CD14-positive monocyte (primary cell): ENCODE measurements around the gene ZNF846. TPM values are rescaled to one million over a fixed set of nuclear protein-coding genes. Genes with fewer than 3 reads are reported as not detected.

Experiments used
- DNase-seq, 3 donors: peaks; one replicate each; pipeline ENCODE4 v3.0.0-alpha.2; 2011 to 2022
- H2AFZ ChIP-seq: 2 replicates; pipeline ENCODE4 v1.6.0; 2012; ENCODE audit warnings: mild to moderate bottlenecking, low read depth, low read length, inconsistent platforms; ENCODE audit not compliant: insufficient read depth, poor library complexity, severe bottlenecking
- H3K27ac ChIP-seq, 2 donors: 1 replicate in 1 of 2; 2 replicates in 1 of 2; pipeline ENCODE4 v1.5.1; 2012 to 2013; ENCODE audit warnings: low read length in 2 of 2, control low read depth in 1 of 2, inconsistent platforms in 1 of 2, low read depth in 1 of 2, mild to moderate bottlenecking in 1 of 2
- H3K27me3 ChIP-seq, 2 donors: one replicate each; pipeline versions ENCODE4 v1.6.0 to v1.6.1; 2011 to 2013; ENCODE audit warnings: low read length in 2 of 2; ENCODE audit not compliant: control insufficient read depth in 2 of 2, insufficient read depth in 2 of 2
- H3K36me3 ChIP-seq, 2 donors: replicated peaks in 1 of 2; 1 replicate in 1 of 2; 2 replicates in 1 of 2; pipeline versions ENCODE4 v1.5.1 to v1.6.1; 2012 to 2013; ENCODE audit warnings: low read length in 2 of 2, control low read depth in 1 of 2, inconsistent platforms in 1 of 2, mild to moderate bottlenecking in 1 of 2; ENCODE audit not compliant: insufficient read depth in 2 of 2, control insufficient read depth in 1 of 2
- H3K4me1 ChIP-seq, 2 donors: 1 replicate in 1 of 2; 2 replicates in 1 of 2; pipeline versions ENCODE4 v1.5.1 to v1.6.1; 2012 to 2013; ENCODE audit warnings: low read length in 2 of 2, control low read depth in 1 of 2, inconsistent platforms in 1 of 2, mild to moderate bottlenecking in 1 of 2, moderate library complexity in 1 of 2; ENCODE audit not compliant: insufficient read depth in 2 of 2, control insufficient read depth in 1 of 2
- H3K4me2 ChIP-seq: replicated peaks from 2 replicates; pipeline ENCODE3; 2012; ENCODE audit warnings: low read length, moderate library complexity, mild to moderate bottlenecking; ENCODE audit not compliant: poor library complexity, severe bottlenecking; ENCODE audit errors: extremely low read depth
- H3K4me3 ChIP-seq, 3 experiments: fragments of 200-600 bp in 1 of 3; sonication (generic) in 1 of 3; replicated peaks in 1 of 3; 1 replicate in 2 of 3; 2 replicates in 1 of 3; pipeline ENCODE4 v1.5.1; 2011 to 2013; ENCODE audit warnings: low read length in 3 of 3, mild to moderate bottlenecking in 3 of 3, control low read depth in 2 of 3, low read depth in 2 of 3, inconsistent platforms in 1 of 3, moderate library complexity in 1 of 3
- H3K79me2 ChIP-seq: 2 replicates; pipeline ENCODE4 v1.6.0; 2012; ENCODE audit warnings: mild to moderate bottlenecking, control low read depth, inconsistent platforms, low read length, moderate library complexity; ENCODE audit not compliant: insufficient read depth
- H3K9ac ChIP-seq: 2 replicates; pipeline ENCODE4 v1.6.0; 2017; ENCODE audit warnings: low read length, mild to moderate bottlenecking; ENCODE audit not compliant: insufficient read depth, poor library complexity, severe bottlenecking
- H3K9me3 ChIP-seq, 2 donors: replicated peaks in 1 of 2; 1 replicate in 1 of 2; 2 replicates in 1 of 2; pipeline versions ENCODE4 v1.5.1 to v1.6.1; 2012 to 2013; ENCODE audit warnings: low read length in 2 of 2, control low read depth in 1 of 2; ENCODE audit not compliant: control insufficient read depth in 1 of 2, insufficient read depth in 1 of 2
- H4K20me1 ChIP-seq: 2 replicates; pipeline ENCODE4 v1.6.0; 2012; ENCODE audit warnings: mild to moderate bottlenecking, low read length, control low read depth, moderate library complexity; ENCODE audit not compliant: insufficient read depth
- H3K27ac Mint-ChIP-seq, 7 donors: one replicate each; pipeline ENCODE4 v1.8.0; 2020; ENCODE audit warnings: mild to moderate bottlenecking in 7 of 7, mixed read lengths in 7 of 7, moderate library complexity in 6 of 7, inconsistent platforms in 2 of 7
- H3K27me3 Mint-ChIP-seq, 3 donors: one replicate each; pipeline ENCODE4 v1.8.0; 2021 to 2022; ENCODE audit warnings: low read depth in 3 of 3, mild to moderate bottlenecking in 3 of 3, mixed read lengths in 3 of 3, moderate library complexity in 3 of 3, inconsistent platforms in 1 of 3
- H3K36me3 Mint-ChIP-seq, 2 donors: one replicate each; pipeline ENCODE4 v1.8.0; 2020; ENCODE audit warnings: mixed read lengths in 2 of 2, inconsistent platforms in 1 of 2, mild to moderate bottlenecking in 1 of 2
- H3K4me1 Mint-ChIP-seq: one replicate; pipeline ENCODE4 v1.8.0; 2020; ENCODE audit warnings: mild to moderate bottlenecking, mixed read lengths
- H3K4me3 Mint-ChIP-seq, 2 donors: one replicate each; pipeline ENCODE4 v1.8.0; 2020; ENCODE audit warnings: mild to moderate bottlenecking in 2 of 2, mixed read lengths in 2 of 2, moderate library complexity in 1 of 2
- H3K9me3 Mint-ChIP-seq, 7 donors: one replicate each; pipeline ENCODE4 v1.8.0; 2020 to 2022; ENCODE audit warnings: mixed read lengths in 7 of 7, mild to moderate bottlenecking in 6 of 7, moderate library complexity in 6 of 7, inconsistent platforms in 2 of 7
- CTCF ChIP-seq: fragments of 200-600 bp; IDR thresholded peaks from one replicate; pipeline ENCODE4 v1.8.0; 2022; ENCODE audit warnings: antibody characterized with exemption, mild to moderate bottlenecking
- WGBS: methylation state at CpG from one replicate; pipeline ENCODE4 v1.1.5; 2013; ENCODE audit warnings: missing lambda C conversion rate; ENCODE audit not compliant: insufficient coverage; 5-methylcytosine and 5-hydroxymethylcytosine counted together
- intact Hi-C, 2 donors: fragments of 100-400 bp; cut with micrococcal nuclease; formaldehyde crosslinking; loops; one replicate each; pipeline versions ENCODE4 v1.15.0 to v1.15.1; 2023
- polyA minus RNA-seq: library from RNA; depleted of rRNA, polyadenylated mRNA; stranded (reverse); fragments of >200 nt; gene quantifications from 2 replicates; pipeline ENCODE4 v1.2.3, GENCODE V29; 2012
- polyA plus RNA-seq, 3 donors: library from polyadenylated mRNA; depleted of rRNA in 1 of 3; unstranded in 2 of 3; stranded (reverse) in 1 of 3; fragments of 300-500 nt in 2 of 3; fragments of >200 nt in 1 of 3; fragmentation: Illumina TruSeq in 2 of 3; gene quantifications; 1 replicate in 2 of 3; 2 replicates in 1 of 3; pipeline ENCODE4 v1.2.3, GENCODE V29; 2012 to 2021
- total RNA-seq, 12 experiments: library from RNA in 1 of 12; stranded (reverse) in 1 of 12; fragments of 120-200 nt in 1 of 12; gene quantifications; one replicate each; pipeline ENCODE4 v1.2.4 and lab custom pipeline; 2013 to 2026; ENCODE audit warnings: mixed read lengths in 6 of 12, inconsistent platforms in 1 of 12

The ZNF846 gene
- total RNA-seq (2013) = 9.7 TPM
- polyA plus RNA-seq (1 to 10 TPM; 2.5 to 6.9 (median 6.5) TPM), polyA minus RNA-seq (3.1 and 3.7 TPM in 2 replicates), total RNA-seq (lab: John Stamatoyannopoulos, UW) (0.81 to 7.2 (median 4.4) reads per million in 11 experiments)

DNA sequence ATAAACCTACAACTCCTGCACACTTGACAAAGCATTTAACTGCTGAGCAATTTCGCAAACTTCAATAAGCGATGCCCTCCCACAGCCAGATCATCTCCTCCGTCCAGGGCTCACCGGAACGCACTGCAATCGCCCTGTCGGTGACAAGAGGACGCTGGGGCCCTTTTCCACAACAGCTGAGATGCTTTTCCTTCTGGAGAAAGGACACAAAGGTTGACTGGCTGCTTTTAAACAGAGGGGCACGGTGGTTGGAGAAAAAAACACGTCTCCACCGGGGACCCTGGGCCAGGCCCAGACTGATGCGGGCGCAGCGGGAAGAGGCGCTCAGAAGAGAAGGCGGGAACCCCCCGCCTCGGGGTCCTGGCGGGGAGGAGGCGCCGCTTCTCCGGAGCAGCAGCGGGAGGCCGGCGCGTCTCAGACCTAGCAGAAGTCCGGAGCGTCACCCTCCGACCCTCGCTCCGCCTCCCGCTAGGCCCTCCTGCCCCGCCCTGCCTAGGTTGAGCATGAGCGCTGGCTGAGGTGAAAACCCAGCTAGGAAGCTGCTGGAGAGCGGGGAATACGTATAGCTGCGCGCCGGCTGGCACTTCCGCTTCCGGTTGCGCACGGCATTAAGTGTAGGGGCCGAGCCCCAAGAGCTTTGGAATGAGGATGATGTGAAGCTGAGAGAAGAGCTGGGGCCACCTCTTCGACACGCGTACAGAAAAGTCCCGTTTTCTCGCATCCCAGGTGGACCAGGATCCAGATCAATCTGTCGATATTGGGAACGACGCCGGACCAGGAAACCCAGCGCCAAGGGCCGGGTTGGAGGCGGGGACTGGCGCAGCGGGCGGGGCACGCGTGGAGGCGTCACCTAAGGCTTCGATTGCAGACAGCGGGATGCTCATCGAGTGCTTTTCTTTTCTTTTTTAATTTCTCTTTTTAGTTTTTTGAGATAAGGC, at the start of gene ZNF846:
Gene ZNF846, minus strand, starts transcription at position 564 of the 938 bp plus-strand sequence. CDS start 3,788 bp downstream, outside the sequence.
- peaks cover 0 to 14% of the 10 kb centered on the region in 2 donors for H3K36me3 ChIP-seq
- intact Hi-C loops = loop anchor here in 1 of 2 donors (1.0 to 5.0 kb wide), 3 partner anchors 22 to 147 kb away; partner anchors contain the start of gene ZNF561
- Mint-ChIP-seq H3K27me3 (peaks cover 0 to 3% (median 0%) of the 10 kb centered on the region in 3 donors), H3K36me3 (peaks cover 15 to 16% of the 10 kb centered on the region in 2 donors), H3K27ac (peak within 1 kb of the TSS; percentile 97 to 99 (median 99)), H3K4me1 (peaks cover 8% of the 10 kb centered on the region), H3K9me3 (peaks cover 7 to 25% (median 18%) of the 10 kb centered on the region in 7 donors), H3K4me3 (peak within 1 kb of the TSS; percentile 90 to 97)
- under 1% methylated on average over 65 of the region's 65 CpGs for WGBS
- no peaks in the 10 kb centered on the region for H4K20me1 ChIP-seq
- H3K27ac ChIP-seq = peak within 1 kb of the TSS; percentile 87 to 99
- no peak for TF ChIP-seq CTCF
- peaks cover 15 to 16% of the 10 kb centered on the region in 2 donors for H3K4me1 ChIP-seq
- peak within 1 kb of the TSS; percentile 83 for H3K4me2 ChIP-seq
- peaks cover 19% of the 10 kb centered on the region for H3K79me2 ChIP-seq
- peak; percentile 93 to 95 (median 94) for DNase-seq
- peaks cover 14% of the 10 kb centered on the region in 2 donors for H3K9me3 ChIP-seq
- peak within 1 kb of the TSS; percentile 47 to 94 (median 70) for H3K4me3 ChIP-seq
- H3K27me3 ChIP-seq = no peaks in the 10 kb centered on the region
- H2AFZ ChIP-seq = peak within 1 kb of the TSS; percentile 97
- peak within 1 kb of the TSS; percentile 85 for H3K9ac ChIP-seq

DNA sequence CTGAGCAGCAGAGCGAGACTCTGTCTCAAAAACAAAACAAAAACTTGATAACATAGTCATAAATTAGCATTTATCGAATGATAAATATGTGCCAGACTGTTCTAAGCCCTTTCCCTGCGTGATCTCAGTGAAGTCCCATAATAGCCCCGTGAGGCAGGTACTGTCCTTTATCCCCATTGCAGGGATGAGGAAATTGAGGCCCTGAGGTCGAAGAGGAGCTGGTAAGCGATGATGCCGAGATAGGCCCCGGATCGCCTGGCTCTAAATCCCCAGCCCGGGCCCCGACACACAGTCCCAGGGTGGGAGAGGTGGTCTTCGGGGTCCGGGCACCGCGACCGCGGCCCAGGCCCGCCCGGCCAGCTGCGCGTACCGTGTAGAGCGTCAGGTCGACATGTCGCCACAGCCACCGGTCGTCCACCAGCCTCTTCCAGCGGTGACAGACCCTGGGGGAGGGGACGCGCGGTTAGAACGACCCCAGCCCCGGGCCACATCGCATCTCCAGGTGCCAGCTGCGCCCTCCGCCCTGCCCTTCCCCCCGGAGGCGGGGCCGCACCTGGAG, 49.7 kb upstream of the ZNF846 start:
- no peaks in the 10 kb centered on the region for H4K20me1 ChIP-seq
- peak overlapping the region; percentile 84 for H2AFZ ChIP-seq
- H3K9ac ChIP-seq = peak overlapping the region; percentile 92
- peaks cover 20% of the 10 kb centered on the region for H3K4me1 Mint-ChIP-seq
- peaks cover 42% of the 10 kb centered on the region for H3K79me2 ChIP-seq
- H3K27ac Mint-ChIP-seq = peak overlapping the region; percentile 96 to 98 (median 97)
- H3K4me3 ChIP-seq = peak overlapping the region; percentile 82 to 99 (median 92)
- peaks cover 5 to 26% of the 10 kb centered on the region in 2 donors for H3K36me3 ChIP-seq
- H3K9me3 ChIP-seq = peaks cover 0 to 11% of the 10 kb centered on the region in 2 donors
- under 1% methylated on average over 37 of the region's 39 CpGs for WGBS
- peaks cover 21 to 39% of the 10 kb centered on the region in 2 donors for H3K36me3 Mint-ChIP-seq
- H3K9me3 Mint-ChIP-seq = peaks cover 8 to 20% (median 12%) of the 10 kb centered on the region in 7 donors
- DNase-seq = no peak
- H3K4me3 Mint-ChIP-seq = peak overlapping the region; percentile 87 to 92
- H3K4me2 ChIP-seq = peak overlapping the region; percentile 93
- no peaks in the 10 kb centered on the region for H3K27me3 Mint-ChIP-seq
- no peaks in the 10 kb centered on the region for H3K27me3 ChIP-seq
- peak overlapping the region; percentile 96 to 99 for H3K27ac ChIP-seq
- peaks cover 15 to 22% of the 10 kb centered on the region in 2 donors for H3K4me1 ChIP-seq
- intact Hi-C loops = loop anchor here in 1 of 2 donors (2.0 to 10.0 kb wide), 2 partner anchors 985 to 1893 kb away; partner anchors contain the start of genes CTXN1, MBD3L1, SNAPC2 and ZNF558
- no peak for TF ChIP-seq CTCF
